C4-2B (cell line): ENCODE data around the gene SNAP47.

Experiments
- CTCF ChIP-seq: fragments of 450-650 bp; conservative IDR thresholded peaks from 2 replicates; pipeline ENCODE4 v1.5.1; 2017; ENCODE audit warnings: mild to moderate bottlenecking
- ZFX ChIP-seq: fragments of 450-650 bp; IDR thresholded peaks from 2 replicates; pipeline ENCODE4 v1.6.1; 2017

GRCh38 chr1:227740401-227740960 is 5.2 kb downstream of the SNAP47 start:
- TF ChIP-seq CTCF (no peak), ZFX (no peak)
